ENCODE results near the gene RSRC2. TPM values are rescaled to one million over a fixed set of nuclear protein-coding genes. Genes with fewer than 3 reads are reported as not detected.

RSRC2 gene
- total and polyA plus RNA-seq, 2 experiments from 2014 or later = 41.5 to 51.7 TPM

GRCh38 chr12:122508163-122508562, 18.6 kb downstream of the RSRC2 start:
- Histone ChIP-seq H2AFZ (no peak overlapping the region), H3K27ac (no peak overlapping the region), H3K4me3 (no peak overlapping the region), H3K27me3 (replicated peaks; ENCODE audit: insufficient read depth) (no peaks in the 10 kb centered on the region), H3K9me2 (ENCODE audit: insufficient read depth) (no peaks in the 10 kb centered on the region), H3K4me1 (ENCODE audit: insufficient read depth) (no peaks in the 10 kb centered on the region), H4K20me1 (ENCODE audit: insufficient read depth) (no peaks in the 10 kb centered on the region), H3F3A (ENCODE audit: insufficient read depth) (peaks cover 61% of the 10 kb centered on the region), H3K9ac (no peak overlapping the region), H3K79me2 (ENCODE audit: insufficient read depth) (peaks cover 73% of the 10 kb centered on the region), H3K4me2 (ENCODE audit: unreplicated experiment) (no peak overlapping the region), H3K36me3 (ENCODE audit: low read depth) (peaks cover 99% of the 10 kb centered on the region), H3K9me3 (ENCODE audit: low read depth) (no peaks in the 10 kb centered on the region)
- no peak for DNase-seq
- 97% methylated on average over 5 of the region's 5 CpGs for WGBS, 2 experiments (ENCODE audit: low coverage in 1 of 2, low lambda C conversion rate in 2 of 2, missing lambda C conversion rate in 2 of 2)
- in situ Hi-C loops (cut with MboI) = no loop called here
- no peak for TF ChIP-seq EZH2phosphoT487 (IDR thresholded peaks at IDR 0.05; ENCODE audit: insufficient read depth, low read depth)
- no peak for TF ChIP-seq EZH2 (IDR thresholded peaks at IDR 0.05; ENCODE audit: insufficient read depth, poor library complexity, severe bottlenecking)

- Histone ChIP-seq H3K9me2 (ENCODE audit: insufficient read depth) (no peaks in the 10 kb centered on the region), H3K79me2 (ENCODE audit: insufficient read depth) (peaks cover 57% of the 10 kb centered on the region), H3K36me3 (ENCODE audit: low read depth) (peaks cover 85% of the 10 kb centered on the region), H3K4me1 (ENCODE audit: insufficient read depth) (no peaks in the 10 kb centered on the region), H3K27ac (no peak overlapping the region), H4K20me1 (ENCODE audit: insufficient read depth) (no peaks in the 10 kb centered on the region), H2AFZ (no peak overlapping the region), H3K9me3 (ENCODE audit: low read depth) (no peaks in the 10 kb centered on the region), H3F3A (ENCODE audit: insufficient read depth) (peaks cover 72% of the 10 kb centered on the region), H3K27me3 (replicated peaks; ENCODE audit: insufficient read depth) (no peaks in the 10 kb centered on the region), H3K4me3 (no peak overlapping the region), H3K4me2 (ENCODE audit: unreplicated experiment) (no peak overlapping the region), H3K9ac (no peak overlapping the region)
- no peak for DNase-seq
- TF ChIP-seq EZH2phosphoT487 (IDR thresholded peaks at IDR 0.05; ENCODE audit: insufficient read depth, low read depth) (no peak), EZH2 (IDR thresholded peaks at IDR 0.05; ENCODE audit: insufficient read depth, poor library complexity, severe bottlenecking) (no peak)
- WGBS, 2 experiments (ENCODE audit: low coverage in 1 of 2, low lambda C conversion rate in 2 of 2, missing lambda C conversion rate in 2 of 2) = 89% methylated on average over 5 of the region's 5 CpGs
- in situ Hi-C loops (cut with MboI) = no loop called here
Measured at GRCh38 chr12:122506393-122506938, 20.3 kb downstream of the RSRC2 start.

- in situ Hi-C loops (cut with MboI) = no loop called here
- Histone ChIP-seq H3K27me3 (replicated peaks; ENCODE audit: insufficient read depth) (no peaks in the 10 kb centered on the region), H3K4me1 (ENCODE audit: insufficient read depth) (no peaks in the 10 kb centered on the region), H2AFZ (no peak overlapping the region), H4K20me1 (ENCODE audit: insufficient read depth) (no peaks in the 10 kb centered on the region), H3K9me2 (ENCODE audit: insufficient read depth) (no peaks in the 10 kb centered on the region), H3K27ac (no peak overlapping the region), H3K9me3 (ENCODE audit: low read depth) (no peaks in the 10 kb centered on the region), H3F3A (ENCODE audit: insufficient read depth) (peaks cover 76% of the 10 kb centered on the region), H3K4me3 (no peak overlapping the region), H3K9ac (no peak overlapping the region), H3K36me3 (ENCODE audit: low read depth) (peaks cover 76% of the 10 kb centered on the region), H3K4me2 (ENCODE audit: unreplicated experiment) (no peak overlapping the region), H3K79me2 (ENCODE audit: insufficient read depth) (peaks cover 47% of the 10 kb centered on the region)
- DNase-seq = no peak
- WGBS, 2 experiments (ENCODE audit: low coverage in 1 of 2, low lambda C conversion rate in 2 of 2, missing lambda C conversion rate in 2 of 2) = 87 to 92% methylated on average over 11 of the region's 11 CpGs
- TF ChIP-seq EZH2 (IDR thresholded peaks at IDR 0.05; ENCODE audit: insufficient read depth, poor library complexity, severe bottlenecking) (no peak), EZH2phosphoT487 (IDR thresholded peaks at IDR 0.05; ENCODE audit: insufficient read depth, low read depth) (no peak)
Measured at GRCh38 chr12:122505419-122506051, 21.2 kb downstream of the RSRC2 start.

- no peaks in the 10 kb centered on the region for H3K9me3 ChIP-seq (ENCODE audit: low read depth)
- H3F3A ChIP-seq (ENCODE audit: insufficient read depth) = peaks cover 81% of the 10 kb centered on the region
- H3K9ac ChIP-seq = no peak overlapping the region
- H3K27ac ChIP-seq = no peak overlapping the region
- H3K27me3 ChIP-seq (replicated peaks; ENCODE audit: insufficient read depth) = no peaks in the 10 kb centered on the region
- H3K4me1 ChIP-seq (ENCODE audit: insufficient read depth) = peaks cover 2% of the 10 kb centered on the region
- H3K9me2 ChIP-seq (ENCODE audit: insufficient read depth) = no peaks in the 10 kb centered on the region
- in situ Hi-C loops (cut with MboI) = no loop called here
- peaks cover 44% of the 10 kb centered on the region for H3K79me2 ChIP-seq (ENCODE audit: insufficient read depth)
- no peaks in the 10 kb centered on the region for H4K20me1 ChIP-seq (ENCODE audit: insufficient read depth)
- TF ChIP-seq EZH2 (IDR thresholded peaks at IDR 0.05; ENCODE audit: insufficient read depth, poor library complexity, severe bottlenecking) = no peak
- TF ChIP-seq EZH2phosphoT487 (IDR thresholded peaks at IDR 0.05; ENCODE audit: insufficient read depth, low read depth) = no peak
- no peak for DNase-seq
- peaks cover 60% of the 10 kb centered on the region for H3K36me3 ChIP-seq (ENCODE audit: low read depth)
- H3K4me2 ChIP-seq (ENCODE audit: unreplicated experiment) = no peak overlapping the region
- no peak overlapping the region for H3K4me3 ChIP-seq
- no peak overlapping the region for H2AFZ ChIP-seq
- 79% methylated on average over 6 of the region's 6 CpGs for WGBS, 2 experiments (ENCODE audit: low coverage in 1 of 2, low lambda C conversion rate in 2 of 2, missing lambda C conversion rate in 2 of 2)
Measured at GRCh38 chr12:122503783-122504590, 22.7 kb downstream of the RSRC2 start.

Data from GM23248 (cell line).